Activated CD4-positive, alpha-beta T cell treated with anti-CD3 and anti-CD28 coated beads for 36 hours (primary cell): ENCODE results near the gene MAP1S. TPM values are rescaled to one million over a fixed set of nuclear protein-coding genes. Genes with fewer than 3 reads are reported as not detected.
"Not testable (repeated sequence)": the region's sequence is repeated elsewhere in the genome, so short reads cannot be mapped to it uniquely, and the experiment has no call there.

Experiments
- ATAC-seq: fragments of 200-7000 bp; cut with Tn5 transposase; one replicate; pipeline ENCODE4 v1.10.0; 2021; ENCODE audit warnings: mild to moderate bottlenecking, moderate library complexity
- CTCF ChIA-PET: fragments of 350-600 bp; sonication (Branson Sonifier 250); formaldehyde crosslinking; loops from one replicate; lab custom pipeline; 2021; ENCODE audit warnings: antibody characterized with exemption; lab: Charles Lee
- POLR2A ChIA-PET: fragments of 350-600 bp; sonication (Branson Sonifier 250); formaldehyde crosslinking; loops from one replicate; lab custom pipeline; 2021; ENCODE audit warnings: antibody characterized with exemption, inconsistent platforms; lab: Charles Lee
- DNase-seq: peaks from one replicate; pipeline ENCODE4 v3.0.0-alpha.2; 2020
- H3K27ac Mint-ChIP-seq: one replicate; pipeline ENCODE4 v1.8.0; 2021; ENCODE audit warnings: mixed read lengths
- H3K27me3 Mint-ChIP-seq: one replicate; pipeline ENCODE4 v1.8.0; 2021; ENCODE audit warnings: mixed read lengths
- H3K36me3 Mint-ChIP-seq: one replicate; pipeline ENCODE4 v1.8.0; 2021; ENCODE audit warnings: low read depth, mixed read lengths
- H3K4me1 Mint-ChIP-seq: one replicate; pipeline ENCODE4 v1.8.0; 2021; ENCODE audit warnings: mixed read lengths
- H3K4me3 Mint-ChIP-seq: one replicate; pipeline ENCODE4 v1.8.0; 2021; ENCODE audit warnings: mild to moderate bottlenecking, moderate library complexity, mixed read lengths
- H3K9me3 Mint-ChIP-seq: one replicate; pipeline ENCODE4 v1.8.0; 2021; ENCODE audit warnings: low read depth, mixed read lengths
- intact Hi-C, 2 experiments: fragments of 100-400 bp; cut with DNase I in 1 of 2; cut with micrococcal nuclease in 1 of 2; formaldehyde crosslinking; loops; one replicate each; pipeline versions ENCODE4 v1.14.2 to v1.15.1; 2022 to 2024; cut with DNase I, micrococcal nuclease
- total RNA-seq, 2 experiments: library from RNA; stranded (reverse); gene quantifications; one replicate each; pipeline ENCODE4 v1.2.3, GENCODE V29; 2021

Gene MAP1S
- total RNA-seq, 2 experiments from 2014 or later, result 57.6 to 79.3 TPM

- ATAC-seq, result peak; percentile 61
- H3K27ac Mint-ChIP-seq, result no peak overlapping the region
- POLR2A ChIA-PET, result no interaction called here
- no peak overlapping the region for H3K4me3 Mint-ChIP-seq
- no peaks in the 10 kb centered on the region for H3K9me3 Mint-ChIP-seq
- H3K36me3 Mint-ChIP-seq, result peaks cover 50% of the 10 kb centered on the region
- H3K4me1 Mint-ChIP-seq, result peaks cover 5% of the 10 kb centered on the region
- H3K27me3 Mint-ChIP-seq, result no peaks in the 10 kb centered on the region
- CTCF ChIA-PET, result interaction anchor here (0.6 to 2.8 kb wide), 5 partner anchors 24 to 85 kb away, joined by 3 to 23 read pairs (median 3); no protein-coding TSS in a partner anchor
- intact Hi-C loops, result loop anchor here in 1 of 2 experiments (1.0 kb wide), 1 partner anchor 62 kb away; no protein-coding TSS in a partner anchor
- peak; percentile 71 for DNase-seq
These were observed 47.4 kb downstream of the MAP1S start for GRCh38 chr19:17766543-17767131.

GRCh38 chr19:17767559-17767958 lies 48.3 kb downstream of the MAP1S start:
- H3K9me3 Mint-ChIP-seq, result no peaks in the 10 kb centered on the region
- no peak overlapping the region for H3K27ac Mint-ChIP-seq
- DNase-seq, result no peak
- CTCF ChIA-PET, result interaction anchor here (1.0 to 2.8 kb wide), 4 partner anchors 41 to 71 kb away, joined by 4 to 23 read pairs (median 4); no protein-coding TSS in a partner anchor
- intact Hi-C loops, result no loop called here
- peaks cover 51% of the 10 kb centered on the region for H3K36me3 Mint-ChIP-seq
- H3K4me1 Mint-ChIP-seq, result peaks cover 5% of the 10 kb centered on the region
- no peaks in the 10 kb centered on the region for H3K27me3 Mint-ChIP-seq
- no peak for ATAC-seq
- POLR2A ChIA-PET, result no interaction called here
- no peak overlapping the region for H3K4me3 Mint-ChIP-seq

- ATAC-seq, result no peak
- DNase-seq, result no peak
- Mint-ChIP-seq H3K4me1 (peaks cover under 1% of the 10 kb centered on the region), H3K9me3 (no peaks in the 10 kb centered on the region), H3K27me3 (no peaks in the 10 kb centered on the region), H3K27ac (no peak overlapping the region), H3K36me3 (peaks cover 44% of the 10 kb centered on the region), H3K4me3 (no peak overlapping the region)
- ChIA-PET POLR2A (no interaction called here), CTCF (no interaction called here)
- intact Hi-C loops, result no loop called here
These were observed 51.3 kb downstream of the MAP1S start for GRCh38 chr19:17770613-17771012.

- intact Hi-C loops, result no loop called here
- CTCF ChIA-PET, result interaction anchor here (0.6 kb wide), 1 partner anchor 28 kb away, joined by 3 read pairs; no protein-coding TSS in a partner anchor
- peak; percentile 70 for ATAC-seq
- H3K27ac Mint-ChIP-seq, result no peak overlapping the region
- DNase-seq, result peak; percentile 41
- H3K4me1 Mint-ChIP-seq, result peaks cover 5% of the 10 kb centered on the region
- peaks cover 37% of the 10 kb centered on the region for H3K36me3 Mint-ChIP-seq
- H3K4me3 Mint-ChIP-seq, result no peak overlapping the region
- no peaks in the 10 kb centered on the region for H3K9me3 Mint-ChIP-seq
- POLR2A ChIA-PET, result no interaction called here
- H3K27me3 Mint-ChIP-seq, result no peaks in the 10 kb centered on the region
These were observed 52.9 kb downstream of the MAP1S start for GRCh38 chr19:17772172-17772571.

DNA sequence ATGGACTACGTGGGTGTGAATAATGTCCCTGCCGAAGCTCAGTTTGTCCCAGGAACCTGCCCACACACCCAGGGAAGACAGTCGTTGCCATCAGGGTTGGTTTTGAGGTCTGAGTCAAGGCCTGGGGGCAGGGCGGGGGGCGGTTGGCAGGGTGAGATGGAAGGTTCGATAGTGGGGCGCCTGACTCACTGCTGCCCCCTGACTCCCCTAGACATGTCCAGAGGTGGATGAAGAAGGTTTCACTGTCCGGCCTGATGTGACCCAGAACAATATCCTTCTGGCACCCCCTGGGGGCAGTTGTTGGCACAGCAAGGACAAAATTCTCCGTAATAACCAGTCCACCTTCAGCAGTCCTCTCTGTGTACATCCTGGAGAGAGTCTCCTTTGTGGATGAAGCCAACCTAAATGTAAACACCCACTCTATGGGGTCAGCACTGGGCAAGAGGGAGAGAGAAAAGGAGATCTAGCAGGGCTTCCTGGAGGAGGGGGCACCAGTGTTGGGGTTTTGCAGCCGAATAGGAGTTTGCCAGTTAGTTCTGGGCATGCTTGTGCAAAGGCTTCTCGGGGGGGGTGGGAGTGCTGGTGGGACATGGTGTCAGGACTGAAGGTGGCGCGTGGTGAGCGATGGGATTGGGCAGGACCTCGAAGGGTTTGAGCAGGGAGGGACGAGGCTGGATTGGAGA lies 56.1 kb downstream of the MAP1S start:
- H3K4me1 Mint-ChIP-seq, result peaks cover 10% of the 10 kb centered on the region
- no peaks in the 10 kb centered on the region for H3K27me3 Mint-ChIP-seq
- H3K36me3 Mint-ChIP-seq, result peaks cover 35% of the 10 kb centered on the region
- no peak overlapping the region for H3K27ac Mint-ChIP-seq
- H3K9me3 Mint-ChIP-seq, result no peaks in the 10 kb centered on the region
- DNase-seq, result peak; percentile 58
- POLR2A ChIA-PET, result no interaction called here
- CTCF ChIA-PET, result interaction anchor here (1.0 to 1.8 kb wide), 7 partner anchors 13 to 70 kb away, joined by 3 to 7 read pairs (median 4); no protein-coding TSS in a partner anchor
- ATAC-seq, result no peak
- H3K4me3 Mint-ChIP-seq, result no peak overlapping the region
- intact Hi-C loops, result loop anchor here in 1 of 2 experiments (2.0 to 5.0 kb wide), 2 partner anchors 58 to 71 kb away; partner anchors contain the start of gene MAP1S

- Mint-ChIP-seq H3K9me3 (no peaks in the 10 kb centered on the region), H3K4me3 (no peak overlapping the region), H3K27me3 (no peaks in the 10 kb centered on the region), H3K27ac (peak overlapping the region; percentile 58), H3K36me3 (peaks cover 33% of the 10 kb centered on the region), H3K4me1 (peaks cover 10% of the 10 kb centered on the region)
- intact Hi-C loops, result loop anchor here in 1 of 2 experiments (2.0 to 5.0 kb wide), 2 partner anchors 59 to 71 kb away; partner anchors contain the start of gene MAP1S
- DNase-seq (no peak), ATAC-seq (no peak)
- ChIA-PET POLR2A (no interaction called here), CTCF (interaction anchor here (1.1 to 2.0 kb wide), 5 partner anchors 10 to 72 kb away, joined by 3 to 8 read pairs (median 5); no protein-coding TSS in a partner anchor)
These were observed 56.9 kb downstream of the MAP1S start for GRCh38 chr19:17775991-17776803.

GRCh38 chr19:17777840-17778239 lies 58.6 kb downstream of the MAP1S start:
- intact Hi-C loops, result loop anchor here in 1 of 2 experiments (5.0 kb wide), 1 partner anchor 61 kb away; the partner anchor contains the start of gene MAP1S
- H3K4me1 Mint-ChIP-seq, POLR2A ChIA-PET, H3K9me3 Mint-ChIP-seq, H3K27me3 Mint-ChIP-seq, DNase-seq, ATAC-seq, H3K4me3 Mint-ChIP-seq, H3K27ac Mint-ChIP-seq: not testable (repeated sequence)
- peaks cover 37% of the 10 kb centered on the region for H3K36me3 Mint-ChIP-seq
- CTCF ChIA-PET, result interaction anchor here (0.7 to 2.0 kb wide), 2 partner anchors 47 to 74 kb away, joined by 3 to 8 read pairs; no protein-coding TSS in a partner anchor

- no peaks in the 10 kb centered on the region for H3K27me3 Mint-ChIP-seq
These were observed 59.1 kb downstream of the MAP1S start for GRCh38 chr19:17778251-17778967.

DNA sequence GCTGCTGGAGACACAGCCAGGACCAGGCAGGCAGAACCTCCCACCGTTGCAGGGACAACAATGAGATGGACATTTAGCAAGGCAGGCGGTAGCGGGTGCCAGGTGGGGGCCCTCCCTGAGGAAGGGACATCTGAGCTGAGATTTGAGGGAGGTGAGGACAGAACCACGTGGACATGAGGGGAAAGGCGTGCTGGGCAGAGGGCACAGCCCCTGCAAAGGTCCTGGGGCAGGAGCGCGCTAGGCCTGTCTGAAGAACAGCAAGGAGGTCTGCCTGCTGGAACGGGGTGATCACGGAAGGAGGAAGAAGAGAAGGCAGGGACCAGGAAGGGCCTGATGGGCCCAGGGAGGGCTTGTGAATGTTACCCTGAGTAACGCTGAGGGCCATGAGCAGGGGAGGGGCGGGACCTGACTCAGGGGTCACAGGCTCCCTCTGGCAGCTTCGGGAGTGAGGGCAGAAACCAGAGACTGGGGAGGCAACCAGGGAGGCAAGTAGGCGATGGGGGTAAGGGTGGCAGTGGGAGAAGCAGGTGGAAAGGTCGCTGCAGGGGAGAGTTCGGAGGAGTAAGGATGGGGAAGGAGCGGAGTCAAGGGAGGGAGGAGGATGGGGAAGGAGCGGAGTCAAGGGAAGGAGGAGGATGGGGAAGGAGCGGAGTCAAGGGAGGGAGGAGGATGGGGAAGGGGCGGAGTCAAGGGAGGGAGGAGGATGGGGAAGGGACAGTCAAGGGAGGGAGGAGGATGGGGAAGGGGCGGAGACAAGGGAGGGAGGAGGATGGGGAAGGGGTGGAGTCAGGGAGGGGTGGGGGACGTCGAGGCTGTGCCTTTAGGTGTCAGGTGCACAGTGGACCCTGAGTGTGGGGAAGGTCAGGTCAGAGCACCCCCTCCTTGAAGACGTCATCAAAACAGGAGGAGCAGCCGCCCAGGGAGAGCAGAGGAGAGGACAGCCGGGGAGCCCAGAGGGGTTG lies 60.0 kb downstream of the MAP1S start:
- DNase-seq (no peak), ATAC-seq (no peak)
- H3K27ac Mint-ChIP-seq, result peak overlapping the region; percentile 25
- H3K27me3 Mint-ChIP-seq, result no peaks in the 10 kb centered on the region
- no peaks in the 10 kb centered on the region for H3K9me3 Mint-ChIP-seq
- no peak overlapping the region for H3K4me3 Mint-ChIP-seq
- intact Hi-C loops, result loop anchor here in 1 of 2 experiments (5.0 kb wide), 1 partner anchor 62 kb away; the partner anchor contains the start of gene MAP1S
- CTCF ChIA-PET, result interaction anchor here (0.6 to 0.7 kb wide), 2 partner anchors 28 to 135 kb away, joined by 3 to 4 read pairs; partner anchors contain the start of gene FCHO1
- POLR2A ChIA-PET, result interaction anchor here (0.7 kb wide), 1 partner anchor 18 kb away, joined by 3 read pairs; no protein-coding TSS in a partner anchor
- H3K36me3 Mint-ChIP-seq, result peaks cover 32% of the 10 kb centered on the region
- peaks cover 15% of the 10 kb centered on the region for H3K4me1 Mint-ChIP-seq

More at GRCh38 chr19:17778251-17778967, 59.1 kb downstream of the MAP1S start:
- ATAC-seq, result peak; percentile 68
- DNase-seq, result peak; percentile 79
- no peaks in the 10 kb centered on the region for H3K9me3 Mint-ChIP-seq
- POLR2A ChIA-PET, result no interaction called here
- CTCF ChIA-PET, result interaction anchor here (0.6 to 0.7 kb wide), 3 partner anchors 27 to 134 kb away, joined by 3 to 4 read pairs (median 3); partner anchors contain the start of gene FCHO1
- peaks cover 10% of the 10 kb centered on the region for H3K4me1 Mint-ChIP-seq
- intact Hi-C loops, result loop anchor here in 1 of 2 experiments (5.0 kb wide), 1 partner anchor 61 kb away; the partner anchor contains the start of gene MAP1S
- no peak overlapping the region for H3K27ac Mint-ChIP-seq
- peaks cover 32% of the 10 kb centered on the region for H3K36me3 Mint-ChIP-seq
- no peak overlapping the region for H3K4me3 Mint-ChIP-seq
